Left renal pelvis (tissue), 4 donors: Measurements from ENCODE around the gene TEKT1. TPM values are rescaled to one million over a fixed set of nuclear protein-coding genes. Genes with fewer than 3 reads are reported as not detected.
"Not testable (repeated sequence)": the region's sequence is repeated elsewhere in the genome, so short reads cannot be mapped to it uniquely, and the experiment has no call there.

Source experiments
- DNase-seq, 4 donors: peaks; one replicate each; pipeline ENCODE4 v3.0.0-alpha.2; 2013; ENCODE audit warnings: low read depth in 4 of 4, low spot score in 3 of 4
- polyA plus RNA-seq, 4 donors: library from polyadenylated mRNA; unstranded; fragments of 120-200 nt; gene quantifications; one replicate each; pipeline ENCODE4 v1.2.1, GENCODE V29; 2013; ENCODE audit not compliant: insufficient read length in 4 of 4

The TEKT1 gene
- polyA plus RNA-seq, 4 donors = 0.34 to 0.67 (median 0.53) TPM; not detected in 1

GRCh38 chr17:6818938-6819337, 12.6 kb downstream of the TEKT1 start:
- no peak for DNase-seq

DNA sequence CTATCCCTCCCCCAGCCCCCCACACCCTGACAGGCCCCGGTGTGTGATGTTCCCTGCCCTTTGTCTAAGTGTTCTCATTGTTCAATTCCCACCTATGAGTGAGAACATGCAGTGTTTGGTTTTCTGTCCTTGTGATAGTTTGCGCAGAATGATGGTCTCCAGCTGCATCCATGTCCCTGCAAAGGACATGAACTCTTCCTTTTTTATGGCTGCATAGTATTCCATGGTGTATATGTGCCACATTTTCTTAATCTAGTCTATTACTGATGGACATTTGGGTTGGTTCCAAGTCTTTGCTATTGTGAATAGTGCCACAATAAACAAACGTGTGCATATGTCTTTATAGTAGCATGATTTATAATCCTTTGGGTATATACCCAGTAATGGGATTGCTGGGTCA, 15.2 kb downstream of the TEKT1 start:
- DNase-seq = not testable (repeated sequence)

DNA sequence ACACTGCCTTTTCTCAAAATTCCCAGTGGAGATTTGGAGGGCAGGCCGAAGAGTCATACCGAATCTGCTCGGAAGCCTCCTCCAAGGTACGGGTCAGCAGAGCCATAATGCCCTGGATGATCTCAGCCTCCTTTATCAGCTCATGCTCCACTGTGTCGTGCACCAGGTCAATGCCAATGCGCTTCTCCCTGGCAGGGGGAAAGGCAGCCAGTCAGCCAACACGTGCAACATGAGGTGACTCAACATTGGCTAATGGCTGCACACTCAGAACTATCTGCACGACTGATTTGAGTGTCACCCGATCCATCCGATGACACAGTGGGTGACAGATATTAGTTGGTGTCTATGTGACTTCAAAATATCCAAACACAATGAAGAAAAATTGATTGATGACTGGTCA, 15.8 kb downstream of the TEKT1 start:
- no peak for DNase-seq

- DNase-seq = no peak
Observed at GRCh38 chr17:6812295-6812694, 19.2 kb downstream of the TEKT1 start.

GRCh38 chr17:6811510-6811909, 20.0 kb downstream of the TEKT1 start:
- no peak for DNase-seq

- DNase-seq = no peak
Observed at GRCh38 chr17:6800422-6801027, 31.0 kb downstream of the TEKT1 start.

GRCh38 chr17:6799738-6800137, 31.8 kb downstream of the TEKT1 start:
- no peak for DNase-seq

DNA sequence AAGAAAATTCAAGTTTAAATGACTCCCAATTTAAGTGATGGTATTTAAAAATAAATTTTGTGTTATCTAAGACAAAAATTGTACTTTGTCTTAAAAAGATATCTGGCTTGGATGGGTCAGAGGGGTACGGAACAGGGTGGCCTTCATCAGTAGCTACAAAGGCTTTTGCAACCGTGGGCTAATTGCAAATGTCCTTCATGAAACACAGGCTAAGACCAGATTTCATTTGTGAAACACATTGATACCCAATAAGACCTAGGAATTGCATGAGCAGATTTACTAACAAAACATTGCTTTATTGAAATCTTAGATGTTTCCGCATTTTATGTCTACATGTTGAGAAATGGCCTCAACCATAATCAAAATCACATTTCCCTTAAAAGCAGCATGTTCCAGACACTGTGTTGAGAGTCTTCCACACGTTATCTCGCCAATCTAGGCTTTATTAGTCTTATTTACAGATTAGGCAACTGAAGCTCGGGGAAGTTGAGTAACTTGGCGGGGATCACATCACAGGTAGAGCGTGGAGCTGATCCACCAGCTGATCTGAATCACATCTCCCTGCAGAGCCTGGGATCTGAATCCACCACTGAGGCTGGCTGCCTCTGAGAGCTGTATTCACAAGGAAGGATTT, 33.7 kb downstream of the TEKT1 start:
- no peak for DNase-seq

- DNase-seq = no peak
Observed at GRCh38 chr17:6796887-6797490, 34.5 kb downstream of the TEKT1 start.

DNA sequence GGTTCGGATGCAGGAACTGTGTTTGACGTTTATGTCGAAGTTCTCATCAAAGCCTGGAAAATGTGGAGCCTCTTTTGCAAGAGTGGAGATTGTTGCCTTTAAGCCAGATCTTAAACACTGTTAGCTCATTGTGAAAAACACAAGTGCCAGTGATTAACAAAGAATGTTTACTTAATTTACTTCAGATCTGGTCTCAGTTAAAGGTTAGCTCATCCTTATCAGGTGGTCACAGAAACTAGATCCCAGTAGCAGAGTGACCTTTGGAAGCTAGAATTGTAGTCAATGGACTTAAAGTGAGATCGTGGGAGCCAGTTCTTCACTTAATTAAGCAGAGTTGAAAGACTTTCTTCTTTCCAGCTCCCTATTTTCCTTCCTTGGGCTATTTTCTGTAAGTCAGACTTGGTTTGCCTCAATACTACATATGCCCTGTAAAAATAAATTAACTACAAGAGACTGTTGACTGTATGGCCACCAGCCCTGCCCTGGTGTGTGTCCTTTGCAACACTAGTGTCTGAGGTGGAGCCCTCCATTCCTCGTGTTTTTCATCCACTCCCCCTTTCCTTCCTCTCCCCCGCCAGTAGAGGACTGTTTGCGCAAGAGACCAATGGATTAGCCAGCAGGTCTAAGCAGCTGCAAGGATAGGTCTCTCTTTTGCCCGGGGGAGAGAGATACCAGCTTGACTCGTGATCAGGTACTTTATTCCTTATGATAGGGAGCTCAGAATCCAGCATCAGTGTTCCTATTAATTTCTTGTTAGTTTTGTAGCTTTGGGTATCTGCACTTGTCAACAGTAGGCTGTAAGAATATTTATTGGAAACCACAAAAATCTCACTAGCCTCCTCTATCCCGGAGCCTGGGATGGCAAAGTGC, 35.3 kb downstream of the TEKT1 start:
- no peak for DNase-seq

DNA sequence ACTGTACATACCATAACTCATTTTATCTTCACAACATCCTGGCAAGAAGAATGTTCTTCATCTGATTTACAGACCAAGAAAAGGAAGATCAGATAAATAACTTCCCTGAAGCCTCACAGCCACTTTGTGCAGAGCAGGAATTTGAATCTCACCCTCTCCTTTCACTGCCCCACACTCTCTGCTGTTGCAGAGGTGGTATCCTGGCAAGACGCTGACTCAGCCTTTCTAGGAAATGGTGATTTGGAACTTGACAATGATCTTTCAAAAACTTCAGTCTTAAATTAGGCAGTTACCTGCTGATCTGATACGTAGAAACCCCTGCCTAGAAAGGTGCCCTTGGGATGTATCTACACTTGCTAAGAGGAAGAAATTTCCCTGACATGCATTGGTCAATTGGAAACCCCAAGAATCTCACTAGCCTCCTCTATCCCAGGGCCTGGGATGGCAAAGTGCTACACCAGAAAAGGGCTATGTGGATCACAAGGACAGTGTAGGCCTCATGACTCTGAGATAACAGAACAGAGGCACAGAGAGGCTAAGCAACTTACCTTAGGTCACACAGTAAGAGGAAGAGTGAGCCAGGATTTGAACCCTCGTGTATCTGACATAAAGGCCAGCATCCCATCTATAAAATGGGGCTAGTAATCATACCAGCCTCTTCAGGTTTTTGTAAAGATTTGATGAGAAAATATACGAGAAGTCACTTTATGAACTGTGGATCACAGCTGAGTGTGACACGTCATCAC, 37.6 kb downstream of the TEKT1 start:
- no peak for DNase-seq

- DNase-seq = no peak
Observed at GRCh38 chr17:6789146-6789545, 42.4 kb downstream of the TEKT1 start.

DNA sequence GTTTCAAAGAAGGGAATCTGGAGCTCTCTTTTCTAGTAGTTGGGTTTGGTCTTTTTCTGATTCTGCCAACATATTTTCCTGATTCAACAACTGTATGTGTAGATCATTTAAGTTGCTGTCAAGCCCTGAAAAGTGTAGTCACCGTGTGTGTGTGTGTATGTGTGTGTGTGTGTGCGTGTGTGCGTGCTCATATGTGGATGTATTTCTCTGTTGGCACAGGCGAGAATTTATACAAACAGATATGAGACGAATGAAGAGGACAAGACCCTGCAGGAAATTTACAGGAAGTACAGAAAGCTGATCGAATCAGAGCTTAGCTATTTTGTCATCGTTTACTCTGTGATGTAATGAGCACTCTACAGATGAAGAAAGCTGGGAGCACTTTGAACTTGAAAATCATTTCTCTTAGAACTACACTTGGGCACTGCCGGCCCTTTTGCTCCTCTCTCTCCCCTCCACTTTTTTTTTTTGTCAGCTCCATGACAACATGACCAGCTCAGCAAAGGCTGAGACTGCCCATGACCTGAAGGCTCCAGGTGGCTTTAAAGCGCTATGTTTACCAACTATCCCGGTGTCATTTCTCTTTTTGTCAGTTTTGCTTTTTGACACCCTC, 44.3 kb downstream of the TEKT1 start:
- no peak for DNase-seq

DNA sequence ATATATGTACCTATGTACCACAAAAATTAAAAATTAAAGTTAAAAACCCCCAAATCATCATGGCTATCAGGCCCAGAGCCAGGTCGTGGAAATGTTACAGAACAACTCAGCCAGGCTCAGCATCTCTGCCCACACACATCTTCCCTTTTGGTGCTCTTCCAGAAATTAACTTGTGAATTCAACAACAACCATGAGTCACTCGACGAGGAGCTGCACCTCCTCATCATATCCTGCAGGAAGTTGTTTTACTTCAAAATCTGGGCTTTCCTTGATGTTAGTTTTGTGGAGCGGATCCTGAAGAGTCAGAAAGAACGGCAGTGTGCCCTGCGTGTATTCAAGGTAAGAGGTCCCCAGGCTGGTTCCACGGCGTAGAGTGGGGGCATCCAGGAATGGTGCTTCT, 44.9 kb downstream of the TEKT1 start:
- DNase-seq = no peak

GRCh38 chr17:6782244-6782643, 49.3 kb downstream of the TEKT1 start:
- DNase-seq = no peak

DNA sequence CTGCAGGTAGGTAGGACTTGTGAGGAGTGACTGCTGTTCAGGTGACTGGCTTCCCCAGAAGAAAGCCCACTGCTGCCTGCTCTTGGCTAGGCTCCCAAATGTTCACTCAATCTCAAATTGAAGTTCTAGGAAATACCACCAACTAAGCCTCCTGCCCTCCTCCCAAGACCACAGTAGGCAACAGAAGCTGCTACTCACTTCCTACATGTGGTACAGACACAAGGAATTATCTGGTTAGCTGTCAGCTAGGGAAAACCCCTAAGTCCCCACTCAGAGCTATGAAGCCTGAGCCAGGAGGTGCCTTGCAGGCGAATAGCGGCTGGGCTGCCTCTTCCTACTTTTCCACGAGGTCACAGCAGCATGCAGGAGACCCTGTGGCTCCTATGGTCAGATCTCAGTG, 50.6 kb downstream of the TEKT1 start:
- DNase-seq = no peak

DNA sequence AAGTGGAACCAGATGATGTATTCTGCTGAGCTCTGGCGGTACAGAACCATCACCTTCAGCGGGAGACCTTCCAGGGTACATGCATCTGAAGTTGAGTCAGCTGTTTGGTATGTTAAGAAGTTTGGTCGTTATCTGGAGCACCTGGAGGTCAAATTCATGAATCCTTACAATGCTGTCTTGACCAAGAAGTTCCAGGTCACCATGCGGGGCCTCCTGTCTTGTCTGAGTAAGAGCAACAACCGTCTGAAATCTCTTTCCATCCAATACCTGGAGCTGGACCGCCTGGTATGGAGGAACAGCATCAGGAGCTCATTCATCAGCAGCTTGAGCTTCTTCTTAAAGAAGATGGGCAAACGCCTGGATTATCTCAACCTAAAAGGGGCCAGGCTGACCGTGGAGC, 51.5 kb downstream of the TEKT1 start:
- DNase-seq = no peak

GRCh38 chr17:6779411-6779810, 52.1 kb downstream of the TEKT1 start:
- no peak for DNase-seq

DNA sequence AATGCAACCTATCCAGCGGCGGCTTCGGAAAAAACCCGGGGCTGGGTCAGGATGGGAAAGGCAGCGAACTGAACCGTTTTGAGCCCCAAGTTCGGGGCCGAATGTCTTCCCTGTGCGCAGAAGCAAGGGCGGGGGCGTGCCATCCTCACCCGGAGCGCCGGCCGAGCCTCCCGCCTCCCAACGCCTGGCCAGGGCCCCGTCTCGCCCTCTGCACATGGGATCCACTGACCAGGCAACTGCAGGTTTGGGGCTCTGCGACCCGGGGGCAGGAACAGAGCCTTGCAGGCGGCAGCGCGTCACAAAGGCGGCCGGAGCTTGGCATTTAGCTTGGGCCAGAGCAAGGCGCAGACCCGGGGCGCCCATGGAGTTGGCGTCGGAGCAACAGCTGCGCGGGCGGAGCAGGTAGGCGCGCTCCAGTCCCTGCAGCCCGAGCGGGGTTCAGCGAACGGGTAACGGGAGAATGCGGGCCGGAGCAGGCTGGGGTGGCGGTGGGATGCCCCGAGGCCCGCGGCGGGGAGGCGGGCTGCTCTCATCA, 55.6 kb downstream of the TEKT1 start, which contains the start of gene FBXO39:
Gene FBXO39, plus strand, starts transcription at position 345 of the 535 bp plus-strand sequence. CDS start 3,654 bp downstream, outside the sequence.
- DNase-seq = no peak

DNA sequence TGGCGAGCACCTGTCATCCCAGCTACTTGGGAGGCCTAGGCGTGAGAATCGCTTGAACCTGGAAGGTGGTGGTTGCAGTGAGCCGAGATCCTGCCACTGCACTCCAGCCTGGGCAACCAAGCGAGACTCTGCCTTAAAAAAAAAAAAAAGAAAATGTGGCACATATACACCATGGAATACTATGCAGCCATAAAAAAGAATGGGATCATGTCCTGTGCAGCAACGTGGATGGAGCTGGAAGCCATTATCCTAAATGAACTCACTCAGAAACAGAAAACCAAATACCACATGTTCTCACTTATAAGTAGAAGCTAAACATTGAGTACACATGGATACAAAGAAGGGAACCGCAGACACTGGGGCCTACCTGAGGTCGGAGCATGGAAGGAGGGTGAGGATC, 56.6 kb downstream of the TEKT1 start:
- not testable (repeated sequence) for DNase-seq
